H1 (cell line): Measurements from ENCODE around the gene PEX3. TPM values are rescaled to one million over a fixed set of nuclear protein-coding genes. Genes with fewer than 3 reads are reported as not detected.
A peak's percentile ranks its signal among the peaks of the same experiment; 100 is the strongest.

ENCODE experiments used
- CTCF ChIA-PET: fragments of 300-600 bp; sonication (Branson Sonifier 250); formaldehyde crosslinking; loops from one replicate; lab custom pipeline; 2021; ENCODE audit not compliant: partially characterized antibody; lab: Charles Lee
- POLR2A ChIA-PET: fragments of 300-600 bp; sonication (Branson Sonifier 250); formaldehyde crosslinking; loops from one replicate; lab custom pipeline; 2021; ENCODE audit warnings: inconsistent platforms; ENCODE audit not compliant: partially characterized antibody; lab: Charles Lee
- DNase-seq, 2 experiments: peaks; one replicate each; pipeline versions ENCODE4 v3.0.0 to v3.0.0-alpha.2; 2010 to 2022; ENCODE audit warnings: low spot score in 2 of 2, low read depth in 1 of 2, mixed read lengths in 1 of 2
- FAIRE-seq: peaks from 2 replicates; lab custom pipeline; 2011; peaks lifted over from hg19 to GRCh38; lab: Jason Lieb, UNC
- H2AFZ ChIP-seq: 2 replicates; pipeline ENCODE4 v1.8.1; 2012; ENCODE audit warnings: low read length, inconsistent platforms
- H2AK5ac ChIP-seq: 2 replicates; pipeline ENCODE4 v1.6.1; 2013; ENCODE audit warnings: low read depth, low read length
- H2BK120ac ChIP-seq: replicated peaks from 2 replicates; pipeline ENCODE3; 2013; ENCODE audit warnings: low read depth, low read length, inconsistent platforms
- H2BK12ac ChIP-seq: 2 replicates; pipeline ENCODE4 v1.6.1; 2013; ENCODE audit warnings: low read depth, low read length
- H2BK15ac ChIP-seq: 2 replicates; pipeline ENCODE4 v1.6.1; 2013; ENCODE audit warnings: low read length
- H2BK20ac ChIP-seq: 2 replicates; pipeline ENCODE4 v1.6.1; 2013; ENCODE audit warnings: low read length
- H2BK5ac ChIP-seq: 2 replicates; pipeline ENCODE4 v1.6.1; 2013; ENCODE audit warnings: low read depth, low read length
- H3K14ac ChIP-seq: 2 replicates; pipeline ENCODE4 v1.6.1; 2013; ENCODE audit warnings: inconsistent platforms; ENCODE audit not compliant: insufficient read length
- H3K18ac ChIP-seq: 2 replicates; pipeline ENCODE4 v1.6.1; 2013; ENCODE audit warnings: low read length; ENCODE audit errors: extremely low read depth
- H3K23ac ChIP-seq: 2 replicates; pipeline ENCODE4 v1.6.1; 2013; ENCODE audit warnings: inconsistent platforms; ENCODE audit not compliant: insufficient read length
- H3K23me2 ChIP-seq: 2 replicates; pipeline ENCODE4 v1.6.1; 2013; ENCODE audit warnings: low read depth, low read length
- H3K27ac ChIP-seq: 2 replicates; pipeline ENCODE4 v1.6.1; 2011; ENCODE audit warnings: low read depth, low read length, inconsistent platforms
- H3K27me3 ChIP-seq, 4 experiments: replicated peaks in 1 of 4; 1 replicate in 1 of 4; 2 replicates in 3 of 4; pipeline versions ENCODE4 v1.6.1 to v1.8.1; 2011 to 2013; ENCODE audit warnings: low read length in 3 of 4, mild to moderate bottlenecking in 3 of 4, inconsistent platforms in 2 of 4, mixed read lengths in 2 of 4, moderate library complexity in 1 of 4; ENCODE audit not compliant: control insufficient read depth in 3 of 4, insufficient read depth in 3 of 4; ENCODE audit errors: extremely low read depth in 1 of 4
- H3K36me3 ChIP-seq, 4 experiments: 2 replicates each; pipeline versions ENCODE4 v1.6.1 to v1.8.1; 2011 to 2013; ENCODE audit warnings: mild to moderate bottlenecking in 4 of 4, low read length in 3 of 4, moderate library complexity in 2 of 4, control low read depth in 1 of 4, inconsistent platforms in 1 of 4; ENCODE audit not compliant: insufficient read depth in 4 of 4, control insufficient read depth in 2 of 4
- H3K4ac ChIP-seq: replicated peaks from 2 replicates; pipeline ENCODE3; 2013; ENCODE audit warnings: low read length, low read depth, mixed read lengths, inconsistent platforms; ENCODE audit not compliant: insufficient read length
- H3K4me1 ChIP-seq, 4 experiments: replicated peaks in 1 of 4; 1 replicate in 1 of 4; 2 replicates in 3 of 4; pipeline versions ENCODE4 v1.6.1 to v1.8.1; 2011 to 2013; ENCODE audit warnings: low read length in 3 of 4, inconsistent platforms in 2 of 4, mixed read lengths in 1 of 4; ENCODE audit not compliant: insufficient read depth in 4 of 4, control insufficient read depth in 3 of 4
- H3K4me2 ChIP-seq, 2 experiments: 2 replicates each; pipeline versions ENCODE4 v1.6.1 to v1.8.1; 2011 to 2013; ENCODE audit warnings: low read depth in 2 of 2, low read length in 2 of 2, control low read depth in 1 of 2, inconsistent platforms in 1 of 2, mild to moderate bottlenecking in 1 of 2; ENCODE audit not compliant: insufficient read depth in 1 of 2
- H3K4me3 ChIP-seq, 4 experiments: fragments of 200-600, 300-600 bp in 1 of 4; sonication (generic), shearing (Covaris generic), sonication (Bioruptor Twin) in 1 of 4; 2 replicates each; pipeline versions ENCODE4 v1.5.1 to v1.8.1; 2011 to 2016; ENCODE audit warnings: low read length in 4 of 4, low read depth in 3 of 4, control low read depth in 2 of 4, inconsistent platforms in 2 of 4, mild to moderate bottlenecking in 2 of 4, mixed read lengths in 1 of 4, moderate library complexity in 1 of 4; ENCODE audit not compliant: insufficient read depth in 2 of 4; ENCODE audit errors: extremely low read depth in 1 of 4
- H3K56ac ChIP-seq: replicated peaks from 2 replicates; pipeline ENCODE3; 2013; ENCODE audit warnings: low read depth, mild to moderate bottlenecking, mixed read lengths, low read length, inconsistent platforms; ENCODE audit not compliant: insufficient read length
- H3K79me1 ChIP-seq: 2 replicates; pipeline ENCODE4 v1.6.1; 2013; ENCODE audit warnings: low read depth, low read length, control low read depth
- H3K79me2 ChIP-seq, 2 experiments: 2 replicates each; pipeline versions ENCODE4 v1.6.1 to v1.8.1; 2012 to 2013; ENCODE audit warnings: low read length in 2 of 2, mild to moderate bottlenecking in 2 of 2, inconsistent platforms in 1 of 2; ENCODE audit not compliant: insufficient read depth in 2 of 2, control insufficient read depth in 1 of 2
- H3K9ac ChIP-seq, 4 experiments: replicated peaks in 1 of 4; 1 replicate in 1 of 4; 2 replicates in 3 of 4; pipeline versions ENCODE4 v1.6.1 to v1.8.1; 2011 to 2013; ENCODE audit warnings: low read depth in 3 of 4, low read length in 3 of 4, control low read depth in 2 of 4, mild to moderate bottlenecking in 2 of 4, moderate library complexity in 2 of 4, inconsistent platforms in 1 of 4; ENCODE audit errors: extremely low read depth in 1 of 4
- H3K9me3 ChIP-seq, 2 experiments: 2 replicates each; pipeline versions ENCODE4 v1.6.1 to v1.8.1; 2012 to 2013; ENCODE audit warnings: mild to moderate bottlenecking in 2 of 2, moderate library complexity in 2 of 2, control low read depth in 1 of 2, inconsistent platforms in 1 of 2, low read depth in 1 of 2, low read length in 1 of 2, mixed read lengths in 1 of 2; ENCODE audit not compliant: insufficient read depth in 2 of 2
- H4K20me1 ChIP-seq, 2 experiments: replicated peaks in 1 of 2; 2 replicates each; pipeline versions ENCODE3 to v1.8.1; 2011 to 2013; ENCODE audit warnings: inconsistent platforms in 2 of 2, low read length in 2 of 2, mild to moderate bottlenecking in 1 of 2; ENCODE audit not compliant: insufficient read depth in 2 of 2, control insufficient read depth in 1 of 2
- H4K5ac ChIP-seq: 2 replicates; pipeline ENCODE4 v1.6.1; 2013; ENCODE audit warnings: low read length, low read depth, mixed read lengths, inconsistent platforms; ENCODE audit not compliant: insufficient read length
- H4K8ac ChIP-seq: 2 replicates; pipeline ENCODE4 v1.8.0; 2013; ENCODE audit warnings: mild to moderate bottlenecking, moderate library complexity, low read length, inconsistent platforms; ENCODE audit not compliant: insufficient read depth; ENCODE audit errors: extremely low read depth
- H4K91ac ChIP-seq: replicated peaks from 2 replicates; pipeline ENCODE3; 2013; ENCODE audit warnings: low read length, mixed read lengths, inconsistent platforms; ENCODE audit not compliant: insufficient read length
- CBX8 ChIP-seq: fragments of 300-800, 300-1000 bp; sonication (generic); IDR thresholded peaks from 2 replicates; pipeline ENCODE4 v1.7.1; 2016; ENCODE audit warnings: low read depth, low read length, borderline replicate concordance
- CEBPB ChIP-seq: IDR thresholded peaks from 2 replicates; pipeline ENCODE4 v1.6.1; 2012; ENCODE audit warnings: low read depth, low read length
- CREB1 ChIP-seq: IDR thresholded peaks from 2 replicates; pipeline ENCODE4 v1.6.1; 2012; ENCODE audit warnings: inconsistent platforms
- HDAC6 ChIP-seq: IDR thresholded peaks from one replicate; pipeline ENCODE4 v1.7.1; 2012; ENCODE audit warnings: low read depth, mild to moderate bottlenecking, inconsistent platforms, low read length, moderate library complexity
- JUN ChIP-seq: IDR thresholded peaks from 2 replicates; pipeline ENCODE4 v1.6.1; 2011; ENCODE audit warnings: low read depth, mild to moderate bottlenecking, improper control_type of control experiment, low read length
- JUND ChIP-seq: IDR thresholded peaks from 2 replicates; pipeline ENCODE4 v1.6.1; 2011; ENCODE audit warnings: mild to moderate bottlenecking, improper control_type of control experiment, low read length
- POLR2A ChIP-seq, 2 experiments: IDR thresholded peaks; 1 replicate in 1 of 2; 2 replicates in 1 of 2; pipeline ENCODE4 v1.6.1; 2011; ENCODE audit warnings: low read depth in 2 of 2, low read length in 2 of 2, mild to moderate bottlenecking in 2 of 2; ENCODE audit errors: control extremely low read depth in 1 of 2
- POU5F1 ChIP-seq: IDR thresholded peaks from 2 replicates; pipeline ENCODE4 v1.6.1; 2011; ENCODE audit warnings: low read depth, mild to moderate bottlenecking, low read length, moderate library complexity
- SIN3A ChIP-seq, 2 experiments: IDR thresholded peaks in 1 of 2; conservative IDR thresholded peaks in 1 of 2; 2 replicates each; pipeline ENCODE4 v1.6.1; 2011 to 2012; ENCODE audit warnings: low read length in 2 of 2, improper control_type of control experiment in 1 of 2, low read depth in 1 of 2, mild to moderate bottlenecking in 1 of 2
- SIRT6 ChIP-seq: IDR thresholded peaks from one replicate; pipeline ENCODE4 v1.7.1; 2012; ENCODE audit warnings: low read length, inconsistent platforms
- TCF12 ChIP-seq: IDR thresholded peaks from 2 replicates; pipeline ENCODE4 v1.6.1; 2011; ENCODE audit warnings: low read depth, mild to moderate bottlenecking, low read length
- WGBS, 2 experiments: shearing (Covaris generic) in 1 of 2; methylation state at CpG; one replicate each; pipeline versions ENCODE4 v1.1.6 to v1.1.7; 2013 to 2015; ENCODE audit warnings: low lambda C conversion rate in 2 of 2, mixed read lengths in 2 of 2, inconsistent platforms in 1 of 2, low coverage in 1 of 2, missing lambda C conversion rate in 1 of 2; ENCODE audit not compliant: insufficient replicate concordance in 2 of 2, insufficient coverage in 1 of 2, insufficient read length in 1 of 2; ENCODE audit errors: extremely low coverage in 1 of 2, missing lambda C conversion rate in 1 of 2; 5-methylcytosine and 5-hydroxymethylcytosine counted together
- polyA plus RNA-seq, 7 experiments: library from polyadenylated mRNA; depleted of rRNA in 3 of 7; stranded (reverse) in 5 of 7; unstranded in 2 of 7; fragments of >200 nt in 5 of 7; fragments of 200-250 nt in 2 of 7; gene quantifications; 1 replicate in 5 of 7; 2 replicates in 1 of 7; 4 replicates in 1 of 7; pipeline versions ENCODE4 v1.2.1 to v1.2.3, GENCODE V29; 2011 to 2013; ENCODE audit warnings: missing spikeins in 2 of 7, mixed read lengths in 2 of 7
- total RNA-seq: library from RNA; stranded (reverse); fragmentation: NEBNext Ultra II Directional; extraction: Animal tissue kit (Norgen Biotek cat#: 25700); gene quantifications from 2 replicates; pipeline ENCODE4 v1.2.1, GENCODE V29; 2021
- TF ChIP-seq, protein P1 (sequence below): IDR thresholded peaks from 2 replicates; pipeline ENCODE4 v1.6.1; 2012; ENCODE audit warnings: inconsistent platforms

PEX3 gene
- total and polyA plus RNA-seq, 2 of the 8 experiments (the other 6 are each of a cell fraction or from before 2014, with no cell fraction given): 8.0 to 16.8 TPM

DNA sequence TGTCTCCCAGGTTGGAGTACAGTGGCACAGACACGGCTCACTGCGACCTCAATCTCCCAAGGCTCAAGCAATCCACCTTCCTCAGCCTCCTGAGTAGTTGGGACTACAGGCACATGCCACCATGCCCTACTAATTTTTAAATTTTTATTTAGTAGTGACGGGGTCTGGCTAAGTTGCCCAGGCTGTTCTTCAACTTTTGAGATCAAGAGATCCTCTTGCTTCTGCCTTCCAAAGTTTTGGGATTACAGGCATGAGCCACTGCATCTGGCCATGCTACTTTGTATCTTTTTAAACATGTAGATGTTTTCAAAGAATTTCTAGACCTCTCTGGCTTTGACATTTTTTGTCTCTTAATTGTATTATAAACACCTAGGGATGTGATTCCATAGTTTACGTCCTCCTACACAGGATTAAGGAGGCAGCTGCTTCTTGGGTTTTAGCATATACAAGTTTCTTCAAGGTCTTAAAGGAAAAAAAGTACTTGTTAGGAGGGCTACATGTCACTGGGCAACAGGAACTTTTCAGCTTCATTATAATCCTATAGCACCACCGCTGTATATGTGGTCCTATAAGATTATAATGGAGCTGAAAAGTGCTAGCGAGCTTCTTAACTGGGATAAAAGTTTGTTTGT, 1.4 kb upstream of the PEX3 start:
- no peak for FAIRE-seq
- Histone ChIP-seq H2BK15ac (no peak overlapping the region), H3K56ac (no peak overlapping the region), H3K4me1 (no peaks in the 10 kb centered on the region; a peak in 1 of 7 replicates), H3K23me2 (peaks cover 10% of the 10 kb centered on the region), H3K27ac (no peak overlapping the region), H4K5ac (no peak overlapping the region), H3K4me3 (peak overlapping the region; percentile 75 to 97 (median 92)), H3K23ac (no peak overlapping the region), H3K9me3 (no peaks in the 10 kb centered on the region), H3K27me3 (no peaks in the 10 kb centered on the region), H4K91ac (no peak overlapping the region), H2BK120ac (no peak overlapping the region), H3K36me3 (no peaks in the 10 kb centered on the region), H3K14ac (no peak overlapping the region), H2AFZ (no peak overlapping the region), H3K79me2 (peaks cover 0 to 24% of the 10 kb centered on the region in 2 experiments; a peak in 3 of 4 replicates), H2AK5ac (no peak overlapping the region), H2BK5ac (no peak overlapping the region), H4K20me1 (no peaks in the 10 kb centered on the region), H3K4me2 (peak overlapping the region; percentile 93 to 98), H4K8ac (no peak overlapping the region), H3K4ac (no peak overlapping the region), H3K18ac (no peak overlapping the region), H3K9ac (peak overlapping the region in 1 of 4 experiments; percentile 93; a peak in 1 of 7 replicates), H3K79me1 (no peaks in the 10 kb centered on the region), H2BK12ac (no peak overlapping the region), H2BK20ac (no peak overlapping the region)
- whole genome bisulfite sequencing, 2 experiments: 70% methylated on average over 6 of the region's 6 CpGs; no CpG with 5 or more reads in 1 of the 2 experiments
- TF ChIP-seq SIRT6: no peak
- no peak for TF ChIP-seq CREB1
- TF ChIP-seq JUN: no peak
- no peak for TF ChIP-seq POU5F1
- TF ChIP-seq JUND: no peak
- no peak for TF ChIP-seq CEBPB
- no peak for TF ChIP-seq CBX8
- TF ChIP-seq TCF12: no peak
- no peak for TF ChIP-seq SIN3A (conservative IDR thresholded peaks at IDR 0.05 in 1 of 2, IDR thresholded peaks at IDR 0.05 in 1 of 2; ENCODE audit: low read depth in 1 of 2, low read length in 2 of 2)
- TF ChIP-seq, protein P1, sequence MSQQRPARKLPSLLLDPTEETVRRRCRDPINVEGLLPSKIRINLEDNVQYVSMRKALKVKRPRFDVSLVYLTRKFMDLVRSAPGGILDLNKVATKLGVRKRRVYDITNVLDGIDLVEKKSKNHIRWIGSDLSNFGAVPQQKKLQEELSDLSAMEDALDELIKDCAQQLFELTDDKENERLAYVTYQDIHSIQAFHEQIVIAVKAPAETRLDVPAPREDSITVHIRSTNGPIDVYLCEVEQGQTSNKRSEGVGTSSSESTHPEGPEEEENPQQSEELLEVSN: no peak
- TF ChIP-seq HDAC6: no peak
- TF ChIP-seq POLR2A (IDR thresholded peaks at IDR 0.05; ENCODE audit: control extremely low read depth in 1 of 2, low read depth in 2 of 2, low read length in 2 of 2): no peak
- ChIA-PET CTCF (interaction anchor here (1.2 kb wide), 1 partner anchor 627 kb away, joined by 4 read pairs; no protein-coding TSS in a partner anchor), POLR2A (interaction anchor here (0.6 to 1.1 kb wide), 2 partner anchors 14 to 44 kb away, joined by 3 read pairs; no protein-coding TSS in a partner anchor)
- no peak for DNase-seq
